Mucosa of stomach (tissue), 1 donor: ENCODE data around the gene FCRL3.

Experiments
- H3K27me3 ChIP-seq: one replicate; pipeline ENCODE4 v1.7.0; 2013; ENCODE audit warnings: mild to moderate bottlenecking, low read length; ENCODE audit not compliant: control insufficient read depth, insufficient read depth
- H3K36me3 ChIP-seq: one replicate; pipeline ENCODE4 v1.7.0; 2013; ENCODE audit warnings: low read length; ENCODE audit not compliant: control insufficient read depth, insufficient read depth
- H3K4me1 ChIP-seq: one replicate; pipeline ENCODE4 v1.7.0; 2013; ENCODE audit warnings: mild to moderate bottlenecking, low read length; ENCODE audit not compliant: control insufficient read depth, insufficient read depth
- H3K4me3 ChIP-seq: one replicate; pipeline ENCODE4 v1.7.0; 2013; ENCODE audit warnings: low read length
- H3K9ac ChIP-seq: one replicate; pipeline ENCODE4 v1.7.0; 2013; ENCODE audit warnings: mild to moderate bottlenecking, low read length, moderate library complexity
- H3K9me3 ChIP-seq: one replicate; pipeline ENCODE4 v1.7.0; 2013; ENCODE audit warnings: mild to moderate bottlenecking, low read length, moderate library complexity; ENCODE audit not compliant: control insufficient read depth
- donor health status: Pancreatic carcinoma.

Gene FCRL3

GRCh38 chr1:157711802-157712201, 11.2 kb upstream of the FCRL3 start:
- Histone ChIP-seq H3K27me3 (no peaks in the 10 kb centered on the region), H3K36me3 (no peaks in the 10 kb centered on the region), H3K9ac (no peak overlapping the region), H3K4me3 (no peak overlapping the region), H3K4me1 (no peaks in the 10 kb centered on the region), H3K9me3 (no peaks in the 10 kb centered on the region)

- Histone ChIP-seq H3K9me3 (no peaks in the 10 kb centered on the region), H3K9ac (no peak overlapping the region), H3K27me3 (no peaks in the 10 kb centered on the region), H3K4me3 (no peak overlapping the region), H3K4me1 (no peaks in the 10 kb centered on the region), H3K36me3 (no peaks in the 10 kb centered on the region)
These were observed 4.3 kb upstream of the FCRL3 start for GRCh38 chr1:157704878-157705277.

- no peaks in the 10 kb centered on the region for H3K9me3 ChIP-seq
- H3K4me3 ChIP-seq, result no peak overlapping the region
- no peaks in the 10 kb centered on the region for H3K4me1 ChIP-seq
- no peak overlapping the region for H3K9ac ChIP-seq
- H3K36me3 ChIP-seq, result no peaks in the 10 kb centered on the region
- H3K27me3 ChIP-seq, result no peaks in the 10 kb centered on the region
These were observed 3.4 kb upstream of the FCRL3 start for GRCh38 chr1:157703981-157704380.

GRCh38 chr1:157702308-157702825, 1.8 kb upstream of the FCRL3 start:
- no peaks in the 10 kb centered on the region for H3K4me1 ChIP-seq
- no peaks in the 10 kb centered on the region for H3K27me3 ChIP-seq
- H3K9me3 ChIP-seq, result no peaks in the 10 kb centered on the region
- H3K4me3 ChIP-seq, result no peak overlapping the region
- no peak overlapping the region for H3K9ac ChIP-seq
- no peaks in the 10 kb centered on the region for H3K36me3 ChIP-seq

GRCh38 chr1:157700305-157700704, 264 bp downstream of the FCRL3 start:
- Histone ChIP-seq H3K9ac (no peak overlapping the region), H3K9me3 (no peaks in the 10 kb centered on the region)

GRCh38 chr1:157697781-157698569, 2.6 kb downstream of the FCRL3 start:
- no peaks in the 10 kb centered on the region for H3K4me1 ChIP-seq
- no peaks in the 10 kb centered on the region for H3K27me3 ChIP-seq
- no peak overlapping the region for H3K9ac ChIP-seq
- H3K36me3 ChIP-seq, result no peaks in the 10 kb centered on the region
- no peak overlapping the region for H3K4me3 ChIP-seq
- no peaks in the 10 kb centered on the region for H3K9me3 ChIP-seq

More at GRCh38 chr1:157700305-157700704, 264 bp downstream of the FCRL3 start:
- H3K4me1 ChIP-seq, result no peaks in the 10 kb centered on the region
- no peaks in the 10 kb centered on the region for H3K27me3 ChIP-seq
- H3K4me3 ChIP-seq, result no peak overlapping the region
- H3K36me3 ChIP-seq, result no peaks in the 10 kb centered on the region

GRCh38 chr1:157696966-157697628, 3.5 kb downstream of the FCRL3 start:
- Histone ChIP-seq H3K27me3 (no peaks in the 10 kb centered on the region), H3K36me3 (no peaks in the 10 kb centered on the region), H3K9me3 (no peaks in the 10 kb centered on the region), H3K4me3 (no peak overlapping the region), H3K4me1 (no peaks in the 10 kb centered on the region), H3K9ac (no peak overlapping the region)

GRCh38 chr1:157695417-157695816, 5.2 kb downstream of the FCRL3 start:
- no peaks in the 10 kb centered on the region for H3K36me3 ChIP-seq
- no peak overlapping the region for H3K9ac ChIP-seq
- H3K9me3 ChIP-seq, result no peaks in the 10 kb centered on the region
- no peak overlapping the region for H3K4me3 ChIP-seq
- H3K4me1 ChIP-seq, result no peaks in the 10 kb centered on the region
- H3K27me3 ChIP-seq, result no peaks in the 10 kb centered on the region

- no peaks in the 10 kb centered on the region for H3K9me3 ChIP-seq
- no peaks in the 10 kb centered on the region for H3K4me1 ChIP-seq
- no peaks in the 10 kb centered on the region for H3K36me3 ChIP-seq
- H3K27me3 ChIP-seq, result no peaks in the 10 kb centered on the region
- H3K4me3 ChIP-seq, result no peak overlapping the region
- H3K9ac ChIP-seq, result no peak overlapping the region
These were observed 9.2 kb downstream of the FCRL3 start for GRCh38 chr1:157691285-157691920.

GRCh38 chr1:157682710-157683437, 17.7 kb downstream of the FCRL3 start:
- H3K9ac ChIP-seq, result no peak overlapping the region

GRCh38 chr1:157678721-157679120, 21.8 kb downstream of the FCRL3 start:
- Histone ChIP-seq H3K4me3 (no peak overlapping the region), H3K27me3 (no peaks in the 10 kb centered on the region), H3K9ac (no peak overlapping the region), H3K36me3 (no peaks in the 10 kb centered on the region), H3K9me3 (no peaks in the 10 kb centered on the region), H3K4me1 (peaks cover 5% of the 10 kb centered on the region)

More at GRCh38 chr1:157682710-157683437, 17.7 kb downstream of the FCRL3 start:
- Histone ChIP-seq H3K4me1 (peaks cover 5% of the 10 kb centered on the region), H3K4me3 (no peak overlapping the region), H3K36me3 (no peaks in the 10 kb centered on the region), H3K9me3 (no peaks in the 10 kb centered on the region), H3K27me3 (no peaks in the 10 kb centered on the region)
